KOPT-K1 (cell line): ENCODE results near the gene DNAJC22.

ENCODE experiments used
- H3K27ac ChIP-seq: fragments of 200-600 bp; sonication (generic); 2 replicates; pipeline ENCODE4 v1.5.1; 2016; ENCODE audit warnings: antibody characterized with exemption, mild to moderate bottlenecking, low read depth, low read length; ENCODE audit not compliant: poor library complexity, severe bottlenecking
- H3K36me3 ChIP-seq: fragments of 200-600 bp; sonication (generic); 2 replicates; pipeline ENCODE4 v1.5.1; 2017; ENCODE audit warnings: antibody characterized with exemption, mild to moderate bottlenecking, low read length, moderate library complexity; ENCODE audit not compliant: insufficient read depth
- H3K9me3 ChIP-seq: fragments of 200-600 bp; sonication (generic); 2 replicates; pipeline ENCODE4 v1.5.1; 2017; ENCODE audit warnings: antibody characterized with exemption, low read length, mild to moderate bottlenecking; ENCODE audit not compliant: insufficient read depth, poor library complexity, severe bottlenecking

Gene DNAJC22

GRCh38 chr12:49336645-49337584, 9.8 kb upstream of the DNAJC22 start, which contains the start of gene C1QL4:
TSS of gene C1QL4 (minus strand) at chr12:49337188. CDS start at chr12:49336477, 711 bp downstream.
- Histone ChIP-seq H3K9me3 (no peaks in the 10 kb centered on the region), H3K36me3 (peaks cover 8% of the 10 kb centered on the region; the same call in 1 of the 2 replicates), H3K27ac (no peak within 1 kb of the TSS)

- no peak overlapping the region for H3K27ac ChIP-seq
- H3K36me3 ChIP-seq, result no peaks in the 10 kb centered on the region
Observed at GRCh38 chr12:49338830-49339463, 7.7 kb upstream of the DNAJC22 start.

GRCh38 chr12:49339464-49339861, 7.2 kb upstream of the DNAJC22 start:
- Histone ChIP-seq H3K9me3 (no peaks in the 10 kb centered on the region), H3K27ac (no peak overlapping the region), H3K36me3 (no peaks in the 10 kb centered on the region)

More at GRCh38 chr12:49338830-49339463, 7.7 kb upstream of the DNAJC22 start:
- H3K9me3 ChIP-seq, result no peaks in the 10 kb centered on the region

- Histone ChIP-seq H3K27ac (no peak overlapping the region), H3K36me3 (no peaks in the 10 kb centered on the region), H3K9me3 (no peaks in the 10 kb centered on the region)
Observed at GRCh38 chr12:49340095-49340870, 6.4 kb upstream of the DNAJC22 start.

- H3K36me3 ChIP-seq, result no peaks in the 10 kb centered on the region
- no peaks in the 10 kb centered on the region for H3K9me3 ChIP-seq
- no peak overlapping the region for H3K27ac ChIP-seq
Observed at GRCh38 chr12:49340971-49341776, 5.5 kb upstream of the DNAJC22 start.

- Histone ChIP-seq H3K9me3 (no peaks in the 10 kb centered on the region), H3K36me3 (no peaks in the 10 kb centered on the region), H3K27ac (no peak overlapping the region)
Observed at GRCh38 chr12:49341777-49342065, 5.0 kb upstream of the DNAJC22 start.

- Histone ChIP-seq H3K36me3 (no peaks in the 10 kb centered on the region), H3K9me3 (no peaks in the 10 kb centered on the region), H3K27ac (no peak overlapping the region)
Observed at GRCh38 chr12:49342066-49342913, 4.4 kb upstream of the DNAJC22 start.

GRCh38 chr12:49342914-49343731, 3.6 kb upstream of the DNAJC22 start:
- no peak overlapping the region for H3K27ac ChIP-seq
- H3K9me3 ChIP-seq, result no peaks in the 10 kb centered on the region
- no peaks in the 10 kb centered on the region for H3K36me3 ChIP-seq

GRCh38 chr12:49344486-49345050, 2.1 kb upstream of the DNAJC22 start:
- Histone ChIP-seq H3K27ac (no peak overlapping the region), H3K36me3 (no peaks in the 10 kb centered on the region)

GRCh38 chr12:49345051-49345824, 1.4 kb upstream of the DNAJC22 start:
- Histone ChIP-seq H3K36me3 (no peaks in the 10 kb centered on the region), H3K9me3 (no peaks in the 10 kb centered on the region), H3K27ac (no peak overlapping the region)

More at GRCh38 chr12:49344486-49345050, 2.1 kb upstream of the DNAJC22 start:
- H3K9me3 ChIP-seq, result no peaks in the 10 kb centered on the region

GRCh38 chr12:49345825-49346658, 646 bp upstream of the DNAJC22 start:
- Histone ChIP-seq H3K9me3 (no peaks in the 10 kb centered on the region), H3K36me3 (no peaks in the 10 kb centered on the region), H3K27ac (no peak overlapping the region)
